ENCODE measurements around the gene LSAMP. TPM values are rescaled to one million over a fixed set of nuclear protein-coding genes. Genes with fewer than 3 reads are reported as not detected.

LSAMP gene
- total and polyA plus RNA-seq, 2 donors (not counting 3 experiments of a cell fraction or from before 2014, with no cell fraction given), result not detected

DNA sequence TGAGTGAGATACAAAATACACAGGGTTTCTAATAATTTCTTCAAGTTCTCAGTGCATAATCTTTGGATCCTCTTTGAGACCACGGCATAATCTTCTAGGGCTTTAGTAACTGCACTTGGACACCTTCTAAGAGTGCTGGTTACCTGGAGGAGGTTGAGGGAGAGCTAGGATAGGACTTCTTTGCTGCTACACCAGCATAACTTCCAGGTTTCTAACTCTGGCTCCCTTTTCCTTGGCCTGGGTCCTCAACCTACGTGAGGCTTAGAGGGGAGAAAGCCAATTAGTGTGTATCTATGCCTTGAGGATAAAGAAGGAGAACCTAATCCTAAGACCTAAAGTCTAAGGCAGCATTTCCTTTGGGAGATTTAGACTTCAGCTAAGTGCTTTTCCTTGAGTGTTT lies 184.8 kb downstream of the LSAMP start:
- H3K79me2 ChIP-seq (ENCODE audit: control insufficient read depth, insufficient read depth, low read length), result no peaks in the 10 kb centered on the region
- no peaks in the 10 kb centered on the region for H3K27me3 ChIP-seq (ENCODE audit: control insufficient read depth in 2 of 2, insufficient read depth in 2 of 2, low read length in 2 of 2)
- intact Hi-C loops (cut with micrococcal nuclease), result no loop called here
- BruUV-seq (replicated peaks), result no TSS peak
- TF ChIP-seq POLR2AphosphoS5 (IDR thresholded peaks at IDR 0.05; ENCODE audit: insufficient read depth, low read depth, low read length), result no peak
- no peak for TF ChIP-seq MYC (IDR thresholded peaks at IDR 0.05; ENCODE audit: low read depth, low read length)
- TF ChIP-seq GATA2 (IDR thresholded peaks at IDR 0.05; ENCODE audit: insufficient read depth, insufficient read length, low read depth, low read length), result no peak
- no peak for TF ChIP-seq FOS (IDR thresholded peaks at IDR 0.05; ENCODE audit: borderline replicate concordance, insufficient read depth, low read length)
- no peak for TF ChIP-seq EZH2 (IDR thresholded peaks at IDR 0.05; ENCODE audit: borderline replicate concordance, low read depth, low read length, severe bottlenecking)
- TF ChIP-seq POLR2A (IDR thresholded peaks at IDR 0.05; ENCODE audit: low read depth, low read length), result no peak
- CTCF ChIA-PET, result no interaction called here
- no peak for DNase-seq (ENCODE audit: low read depth, low spot score)
- no peaks in the 10 kb centered on the region for H4K20me1 ChIP-seq (replicated peaks; ENCODE audit: control insufficient read depth, extremely low read depth, insufficient read depth, low read length)
- POLR2A ChIA-PET, result no interaction called here
- dilution Hi-C loops (cut with MboI; ENCODE audit: extremely low pct_ligation_motif_present, low sequenced_read_pairs), result no loop called here
- H2AFZ ChIP-seq (ENCODE audit: low read depth, low read length), result no peak overlapping the region
- no peak overlapping the region for H3K4me3 ChIP-seq (replicated peaks in 1 of 3; ENCODE audit: insufficient read depth in 1 of 3, low read depth in 1 of 3, low read length in 3 of 3)
- H3K9ac ChIP-seq (replicated peaks; ENCODE audit: extremely low read depth, insufficient read depth, low read length), result no peak overlapping the region
- FAIRE-seq, result no peak
- H3K4me2 ChIP-seq (ENCODE audit: insufficient read depth, low read length), result no peak overlapping the region
- H3K36me3 ChIP-seq (ENCODE audit: control insufficient read depth in 2 of 2, extremely low read depth in 1 of 2, insufficient read depth in 2 of 2, low read length in 2 of 2), result no peaks in the 10 kb centered on the region
- H3K4me1 ChIP-seq (ENCODE audit: control insufficient read depth, extremely low read depth, insufficient read depth, low read length), result no peaks in the 10 kb centered on the region
- no peaks in the 10 kb centered on the region for H3K9me1 ChIP-seq (replicated peaks; ENCODE audit: control insufficient read depth, extremely low read depth, insufficient read depth, low read length)
- H3K27ac ChIP-seq (ENCODE audit: insufficient read depth, low read depth, low read length), result no peak overlapping the region
- no peaks in the 10 kb centered on the region for H3K9me3 ChIP-seq (replicated peaks; ENCODE audit: control insufficient read depth, insufficient read depth, low read length)

DNA sequence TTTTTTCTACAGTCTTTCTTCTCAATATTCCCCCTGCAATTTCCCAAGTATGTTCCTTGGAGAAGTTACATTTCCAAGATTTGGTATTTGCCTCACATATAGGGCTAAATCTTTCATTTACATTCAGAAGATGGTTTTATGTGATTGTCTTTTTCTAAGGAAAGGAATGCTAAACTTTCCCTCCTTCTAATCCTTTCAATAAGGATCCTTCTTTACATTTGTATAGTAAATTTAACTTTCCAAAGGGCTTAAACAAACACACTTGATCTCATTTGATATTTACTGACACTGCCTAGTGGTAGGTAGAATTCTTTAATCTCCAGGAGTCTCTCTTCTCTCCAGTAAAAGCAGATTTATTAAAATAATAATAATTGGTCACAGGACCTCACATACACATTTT lies 185.3 kb downstream of the LSAMP start:
- no peaks in the 10 kb centered on the region for H3K4me1 ChIP-seq (ENCODE audit: control insufficient read depth, extremely low read depth, insufficient read depth, low read length)
- FAIRE-seq, result no peak
- intact Hi-C loops (cut with micrococcal nuclease), result no loop called here

More for the DNA sequence above, 185.3 kb downstream of the LSAMP start:
- Histone ChIP-seq H3K27ac (ENCODE audit: insufficient read depth, low read depth, low read length) (no peak overlapping the region), H3K9me1 (replicated peaks; ENCODE audit: control insufficient read depth, extremely low read depth, insufficient read depth, low read length) (no peaks in the 10 kb centered on the region), H3K27me3 (ENCODE audit: control insufficient read depth in 2 of 2, insufficient read depth in 2 of 2, low read length in 2 of 2) (no peaks in the 10 kb centered on the region), H3K4me2 (ENCODE audit: insufficient read depth, low read length) (no peak overlapping the region), H3K36me3 (ENCODE audit: control insufficient read depth in 2 of 2, extremely low read depth in 1 of 2, insufficient read depth in 2 of 2, low read length in 2 of 2) (no peaks in the 10 kb centered on the region), H3K4me3 (replicated peaks in 1 of 3; ENCODE audit: insufficient read depth in 1 of 3, low read depth in 1 of 3, low read length in 3 of 3) (no peak overlapping the region), H3K9me3 (replicated peaks; ENCODE audit: control insufficient read depth, insufficient read depth, low read length) (no peaks in the 10 kb centered on the region), H3K79me2 (ENCODE audit: control insufficient read depth, insufficient read depth, low read length) (no peaks in the 10 kb centered on the region), H2AFZ (ENCODE audit: low read depth, low read length) (no peak overlapping the region), H3K9ac (replicated peaks; ENCODE audit: extremely low read depth, insufficient read depth, low read length) (no peak overlapping the region), H4K20me1 (replicated peaks; ENCODE audit: control insufficient read depth, extremely low read depth, insufficient read depth, low read length) (no peaks in the 10 kb centered on the region)
- ChIA-PET CTCF (no interaction called here), POLR2A (no interaction called here)
- TF ChIP-seq EZH2 (IDR thresholded peaks at IDR 0.05; ENCODE audit: borderline replicate concordance, low read depth, low read length, severe bottlenecking) (no peak), JUN (IDR thresholded peaks at IDR 0.05; ENCODE audit: borderline replicate concordance, insufficient read depth, insufficient read length, low read depth) (no peak), FOS (IDR thresholded peaks at IDR 0.05; ENCODE audit: borderline replicate concordance, insufficient read depth, low read length) (no peak), GATA2 (IDR thresholded peaks at IDR 0.05; ENCODE audit: insufficient read depth, insufficient read length, low read depth, low read length) (no peak)
- TF ChIP-seq, protein P1, sequence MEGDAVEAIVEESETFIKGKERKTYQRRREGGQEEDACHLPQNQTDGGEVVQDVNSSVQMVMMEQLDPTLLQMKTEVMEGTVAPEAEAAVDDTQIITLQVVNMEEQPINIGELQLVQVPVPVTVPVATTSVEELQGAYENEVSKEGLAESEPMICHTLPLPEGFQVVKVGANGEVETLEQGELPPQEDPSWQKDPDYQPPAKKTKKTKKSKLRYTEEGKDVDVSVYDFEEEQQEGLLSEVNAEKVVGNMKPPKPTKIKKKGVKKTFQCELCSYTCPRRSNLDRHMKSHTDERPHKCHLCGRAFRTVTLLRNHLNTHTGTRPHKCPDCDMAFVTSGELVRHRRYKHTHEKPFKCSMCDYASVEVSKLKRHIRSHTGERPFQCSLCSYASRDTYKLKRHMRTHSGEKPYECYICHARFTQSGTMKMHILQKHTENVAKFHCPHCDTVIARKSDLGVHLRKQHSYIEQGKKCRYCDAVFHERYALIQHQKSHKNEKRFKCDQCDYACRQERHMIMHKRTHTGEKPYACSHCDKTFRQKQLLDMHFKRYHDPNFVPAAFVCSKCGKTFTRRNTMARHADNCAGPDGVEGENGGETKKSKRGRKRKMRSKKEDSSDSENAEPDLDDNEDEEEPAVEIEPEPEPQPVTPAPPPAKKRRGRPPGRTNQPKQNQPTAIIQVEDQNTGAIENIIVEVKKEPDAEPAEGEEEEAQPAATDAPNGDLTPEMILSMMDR (IDR thresholded peaks at IDR 0.05; ENCODE audit: extremely low read depth in 1 of 2, insufficient read depth in 1 of 2, low read depth in 1 of 2, low read length in 2 of 2), result no peak
- TF ChIP-seq, protein P2, sequence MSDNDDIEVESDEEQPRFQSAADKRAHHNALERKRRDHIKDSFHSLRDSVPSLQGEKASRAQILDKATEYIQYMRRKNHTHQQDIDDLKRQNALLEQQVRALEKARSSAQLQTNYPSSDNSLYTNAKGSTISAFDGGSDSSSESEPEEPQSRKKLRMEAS (IDR thresholded peaks at IDR 0.05; ENCODE audit: insufficient read depth, insufficient read length), result no peak
- BruUV-seq (replicated peaks), result no TSS peak
- dilution Hi-C loops (cut with MboI; ENCODE audit: extremely low pct_ligation_motif_present, low sequenced_read_pairs), result no loop called here
- no peak for DNase-seq (ENCODE audit: low read depth, low spot score)
